T-helper 1 cell treated with Interleukin-12 subunit alpha and Interleukin-12 subunit beta and Interleukin-4 antibody, amounts not matched to agents 30 ng/mL and 1 ng/mL, for 36 hours (primary cell): Measurements from ENCODE around the gene MYO18B. TPM values are rescaled to one million over a fixed set of nuclear protein-coding genes. Genes with fewer than 3 reads are reported as not detected.
"Not testable (repeated sequence)": the region's sequence is repeated elsewhere in the genome, so short reads cannot be mapped to it uniquely, and the experiment has no call there.

Experiments used
- intact Hi-C: fragments of 100-400 bp; cut with micrococcal nuclease; formaldehyde crosslinking; loops from one replicate; pipeline ENCODE4 v1.15.1; 2024
- total RNA-seq: library from RNA; stranded (reverse); gene quantifications from 2 replicates; pipeline ENCODE4 v1.2.3, GENCODE V29; 2022

The MYO18B gene
- total RNA-seq, 1 donor from 2014 or later, result 1.2 TPM

- intact Hi-C loops, result no loop called here
Measured at GRCh38 chr22:25970374-25970911, 228.5 kb downstream of the MYO18B start.

GRCh38 chr22:25970999-25971811 is 229.2 kb downstream of the MYO18B start:
- intact Hi-C loops, result no loop called here

GRCh38 chr22:25972397-25972796 is 230.4 kb downstream of the MYO18B start:
- intact Hi-C loops, result no loop called here

- intact Hi-C loops, result no loop called here
Measured at GRCh38 chr22:25976356-25976755, 234.4 kb downstream of the MYO18B start.

- intact Hi-C loops, result no loop called here
Measured at GRCh38 chr22:25979968-25980367, 238.0 kb downstream of the MYO18B start.

- intact Hi-C loops, result not testable (repeated sequence)
Measured at GRCh38 chr22:25984911-25985310, 242.9 kb downstream of the MYO18B start.

GRCh38 chr22:25987948-25988347 is 246.0 kb downstream of the MYO18B start:
- intact Hi-C loops, result no loop called here

GRCh38 chr22:25990940-25991339 is 249.0 kb downstream of the MYO18B start:
- intact Hi-C loops, result no loop called here

- intact Hi-C loops, result no loop called here
Measured at GRCh38 chr22:25992331-25992730, 250.3 kb downstream of the MYO18B start.

- intact Hi-C loops, result no loop called here
Measured at GRCh38 chr22:25996669-25997068, 254.7 kb downstream of the MYO18B start.

- intact Hi-C loops, result no loop called here
Measured at GRCh38 chr22:25997886-25998775, 256.1 kb downstream of the MYO18B start.

GRCh38 chr22:26002456-26002855 is 260.5 kb downstream of the MYO18B start:
- intact Hi-C loops, result no loop called here

GRCh38 chr22:26004477-26004876 is 262.5 kb downstream of the MYO18B start:
- intact Hi-C loops, result no loop called here

GRCh38 chr22:26008587-26008986 is 266.6 kb downstream of the MYO18B start:
- intact Hi-C loops, result no loop called here

- intact Hi-C loops, result no loop called here
Measured at GRCh38 chr22:26016916-26017315, 274.9 kb downstream of the MYO18B start.

- intact Hi-C loops, result no loop called here
Measured at GRCh38 chr22:26017932-26018331, 275.9 kb downstream of the MYO18B start.

GRCh38 chr22:26019596-26019995 is 277.6 kb downstream of the MYO18B start:
- intact Hi-C loops, result no loop called here

- intact Hi-C loops, result no loop called here
Measured at GRCh38 chr22:26021516-26021915, 279.5 kb downstream of the MYO18B start.

GRCh38 chr22:26023104-26023775 is 281.3 kb downstream of the MYO18B start:
- intact Hi-C loops, result no loop called here

- intact Hi-C loops, result no loop called here
Measured at GRCh38 chr22:26025626-26026025, 283.6 kb downstream of the MYO18B start.

- intact Hi-C loops, result no loop called here
Measured at GRCh38 chr22:26027341-26027740, 285.4 kb downstream of the MYO18B start.
